Measurements from ENCODE around the gene TRAPPC10.

TRAPPC10 gene

DNA sequence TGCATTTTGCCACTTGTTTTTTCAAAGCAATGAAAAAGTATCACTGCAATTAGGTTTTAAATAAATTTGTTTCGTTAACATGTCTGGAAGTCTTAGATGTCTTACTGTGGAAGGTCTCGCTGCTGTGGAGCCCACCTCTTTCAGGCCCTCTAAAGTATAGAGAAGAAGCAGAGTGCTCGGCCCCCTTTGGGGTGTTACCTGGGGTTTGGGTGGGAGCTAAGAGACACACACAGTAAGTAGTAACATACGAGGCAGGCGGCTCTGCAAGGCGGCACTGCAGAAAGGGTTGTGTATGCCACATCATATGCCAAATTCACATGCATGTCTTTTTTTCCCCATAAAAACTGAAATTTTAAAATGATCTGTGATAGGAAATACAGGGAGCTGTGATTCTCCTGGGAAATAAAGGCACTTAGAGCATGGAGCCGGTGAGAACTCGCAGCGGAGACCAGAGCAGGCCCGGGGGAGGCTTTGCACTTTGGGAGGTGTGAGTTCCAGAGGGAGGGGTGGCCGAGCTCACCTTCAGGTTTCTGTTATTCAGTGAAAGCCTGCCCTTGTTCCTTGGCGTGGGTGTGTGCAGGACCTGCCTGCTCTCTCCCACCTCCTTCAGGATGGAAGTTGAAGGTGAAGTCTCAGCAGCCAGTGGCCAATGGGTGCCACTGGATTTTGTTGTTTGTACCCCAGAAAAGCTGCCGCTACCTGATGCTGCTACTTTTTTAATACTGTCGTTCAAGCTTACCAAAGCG lies 59.4 kb downstream of the TRAPPC10 start:
- DNase-seq = no peak

GRCh38 chr21:44072111-44072510 lies 60.0 kb downstream of the TRAPPC10 start:
- no peak for DNase-seq

- DNase-seq = no peak
These were observed 62.3 kb downstream of the TRAPPC10 start for GRCh38 chr21:44074315-44074958.

DNA sequence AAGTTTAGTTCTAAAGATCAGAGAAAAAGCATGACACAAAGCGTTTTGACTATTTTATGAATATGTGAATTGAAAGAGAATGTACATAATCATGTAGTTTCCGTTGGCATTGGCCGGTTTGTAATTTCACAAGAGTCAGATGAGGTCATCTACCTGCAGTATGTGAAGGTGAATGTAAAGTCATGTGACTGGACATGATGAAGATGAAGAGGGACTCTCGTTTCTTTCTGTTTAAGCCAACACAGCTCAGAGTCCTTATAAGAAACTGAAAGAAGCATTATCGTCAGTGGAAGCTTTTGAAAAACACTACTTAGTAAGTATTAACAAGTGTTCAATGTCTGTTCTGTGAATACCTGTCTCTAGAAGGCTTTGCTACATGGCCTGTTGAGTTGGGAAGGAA lies 64.2 kb downstream of the TRAPPC10 start:
- no peak for DNase-seq

- DNase-seq = no peak
These were observed 66.4 kb downstream of the TRAPPC10 start for GRCh38 chr21:44078411-44078981.

GRCh38 chr21:44079446-44079845 lies 67.3 kb downstream of the TRAPPC10 start:
- no peak for DNase-seq

GRCh38 chr21:44079846-44080245 lies 67.7 kb downstream of the TRAPPC10 start:
- DNase-seq = no peak

GRCh38 chr21:44082648-44083440 lies 70.7 kb downstream of the TRAPPC10 start:
- DNase-seq = no peak

GRCh38 chr21:44083631-44084291 lies 71.7 kb downstream of the TRAPPC10 start:
- peak; percentile 53 for DNase-seq

- DNase-seq = no peak
These were observed 72.6 kb downstream of the TRAPPC10 start for GRCh38 chr21:44084496-44085241.

DNA sequence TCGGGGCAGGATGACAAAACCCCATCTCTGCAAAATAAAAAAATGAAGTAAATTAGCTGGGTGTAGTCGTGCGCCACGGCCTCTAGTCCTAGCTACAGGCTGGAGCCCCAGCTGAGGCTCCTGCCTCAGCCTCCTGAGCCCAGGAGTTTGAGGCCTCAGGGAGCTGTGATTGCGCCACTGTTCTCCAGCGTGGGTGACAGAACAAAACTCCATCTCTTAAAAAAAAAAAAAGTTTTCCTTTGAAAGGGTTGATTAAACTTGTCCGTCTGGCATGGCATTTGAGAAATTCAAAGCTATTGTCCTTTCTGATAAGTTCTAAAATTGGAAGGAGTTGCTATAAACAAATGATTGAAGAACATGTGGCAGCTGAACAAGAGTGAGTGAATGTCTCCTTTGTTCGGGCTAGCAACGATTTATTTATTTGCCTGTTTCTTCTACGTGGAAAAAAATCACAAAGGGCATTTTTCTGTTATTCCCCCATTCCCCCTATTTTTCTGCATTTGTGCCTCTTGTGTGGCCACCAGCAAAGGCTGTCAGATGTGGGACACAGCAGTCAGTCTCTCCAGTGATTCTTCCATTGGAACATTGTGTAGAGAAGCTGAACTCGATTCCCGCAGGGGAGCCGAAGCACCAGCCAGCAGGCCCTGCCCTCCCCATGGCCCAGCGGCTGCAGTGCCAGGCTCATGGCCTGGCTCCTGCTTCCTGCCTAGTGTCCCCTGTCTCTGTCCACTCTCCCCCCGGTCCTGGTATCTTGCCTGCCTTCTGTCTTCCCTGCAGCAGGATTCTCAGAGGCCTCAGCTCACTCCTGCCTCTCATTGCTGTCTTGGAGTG lies 73.6 kb downstream of the TRAPPC10 start:
- DNase-seq = no peak

- DNase-seq = no peak
These were observed 74.7 kb downstream of the TRAPPC10 start for GRCh38 chr21:44086636-44087425.

- no peak for DNase-seq
These were observed 75.6 kb downstream of the TRAPPC10 start for GRCh38 chr21:44087426-44088400.

DNA sequence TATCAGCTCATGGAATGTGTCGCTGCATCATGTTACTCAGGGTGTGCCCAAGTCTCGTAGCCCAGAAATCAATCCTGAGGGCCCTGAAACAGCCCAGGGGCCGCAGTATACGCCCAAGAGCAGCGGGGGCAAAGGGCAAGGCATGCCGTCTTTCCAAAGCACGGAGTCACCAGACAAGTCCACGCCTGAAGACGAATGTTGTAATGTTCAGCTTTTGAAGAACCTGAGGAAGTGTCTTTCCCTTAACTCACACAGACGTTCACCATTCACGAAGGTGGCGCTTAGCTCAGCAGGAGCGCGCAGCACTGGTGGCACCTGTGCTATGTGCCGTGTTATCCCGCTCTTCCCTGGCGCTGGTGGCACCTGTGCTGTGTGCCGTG lies 76.3 kb downstream of the TRAPPC10 start:
- DNase-seq = no peak

DNA sequence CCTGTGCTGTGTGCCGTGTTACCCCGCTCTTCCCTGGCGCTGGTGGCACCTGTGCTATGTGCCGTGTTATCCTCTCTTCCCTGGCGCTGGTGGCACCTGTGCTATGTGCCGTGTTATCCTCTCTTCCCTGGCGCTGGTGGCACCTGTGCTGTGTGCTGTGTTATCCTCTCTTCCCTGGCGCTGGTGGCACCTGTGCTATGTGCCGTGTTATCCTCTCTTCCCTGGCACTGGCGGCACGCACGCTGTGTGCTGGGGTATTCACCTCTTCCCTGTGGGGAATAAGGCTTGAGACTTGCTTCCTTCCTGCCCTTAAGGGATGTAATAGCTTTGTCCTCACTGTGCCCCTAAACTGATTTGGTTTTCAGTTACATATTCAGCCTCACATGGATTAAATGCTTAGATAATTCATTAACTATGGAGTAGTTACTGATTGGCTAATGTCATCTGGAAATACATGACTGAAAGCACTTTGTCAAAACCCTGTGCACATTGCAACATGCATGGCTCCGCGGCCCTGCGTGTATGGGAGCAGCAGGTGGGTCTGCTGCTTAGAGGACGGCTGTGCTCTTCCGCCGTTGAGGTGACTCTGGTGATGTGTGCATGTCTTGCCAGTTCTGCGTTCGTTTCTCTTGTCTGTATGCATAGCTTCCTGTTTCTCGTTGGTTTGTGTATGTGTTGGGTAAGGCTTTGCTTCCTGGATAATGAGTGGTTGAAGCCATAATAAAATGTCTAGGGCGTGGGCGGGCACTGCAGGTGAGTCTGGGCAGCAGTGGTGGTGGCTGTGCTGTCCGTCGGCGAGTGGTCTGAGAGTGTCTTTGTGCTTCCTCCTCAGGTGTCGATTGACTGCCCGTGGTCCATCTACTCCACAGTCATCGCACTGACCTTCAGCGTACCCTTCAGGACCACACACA lies 77.1 kb downstream of the TRAPPC10 start:
- no peak for DNase-seq

GRCh38 chr21:44090325-44090724 lies 78.2 kb downstream of the TRAPPC10 start:
- no peak for DNase-seq

GRCh38 chr21:44092211-44092610 lies 80.1 kb downstream of the TRAPPC10 start:
- no peak for DNase-seq

DNA sequence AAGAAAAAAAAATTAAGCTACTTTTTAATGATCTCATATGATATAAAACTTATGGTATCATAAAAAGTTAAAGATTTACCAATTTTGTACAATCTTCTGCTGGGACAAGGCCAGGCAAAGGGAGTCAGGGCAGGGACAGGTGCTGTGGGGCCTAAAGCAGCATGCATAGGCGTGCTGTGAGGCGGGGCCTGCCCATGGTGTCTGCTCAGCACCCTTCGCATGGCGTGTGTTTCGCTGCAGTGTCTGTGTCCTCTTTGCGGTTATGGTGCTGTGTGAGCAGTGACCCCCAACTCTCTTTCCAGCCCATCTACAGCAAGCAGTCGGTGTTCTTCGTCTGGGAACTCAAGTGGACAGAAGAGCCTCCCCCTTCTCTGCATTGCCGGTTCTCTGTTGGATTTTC lies 81.7 kb downstream of the TRAPPC10 start:
- DNase-seq = no peak

All from activated naive CD4-positive, alpha-beta T cell treated with anti-CD3 and anti-CD28 coated beads, Interleukin-2, amount 50 U/mL, for 16 hours (primary cell).